ENCODE results near the gene DNAH7.

DNAH7 gene

GRCh38 chr2:195733831-195734230, 334.8 kb downstream of the DNAH7 start:
- no peak for DNase-seq (ENCODE audit: low spot score)
- in situ Hi-C loops (cut with MboI; ENCODE audit: low sequenced_read_pairs, unreplicated experiment), result no loop called here
- TF ChIP-seq CTCF (IDR thresholded peaks at IDR 0.05; ENCODE audit: borderline replicate concordance, control extremely low read depth, extremely low read depth, insufficient read depth, missing control alignments), result no peak

GRCh38 chr2:195732574-195732973, 336.1 kb downstream of the DNAH7 start:
- no peak for TF ChIP-seq CTCF (IDR thresholded peaks at IDR 0.05; ENCODE audit: borderline replicate concordance, control extremely low read depth, extremely low read depth, insufficient read depth, missing control alignments)
- no peak for DNase-seq (ENCODE audit: low spot score)

GRCh38 chr2:195730912-195731311, 337.7 kb downstream of the DNAH7 start:
- no peak for DNase-seq (ENCODE audit: low spot score)
- in situ Hi-C loops (cut with MboI; ENCODE audit: low sequenced_read_pairs, unreplicated experiment), result no loop called here
- TF ChIP-seq CTCF (IDR thresholded peaks at IDR 0.05; ENCODE audit: borderline replicate concordance, control extremely low read depth, extremely low read depth, insufficient read depth, missing control alignments), result no peak

More at GRCh38 chr2:195732574-195732973, 336.1 kb downstream of the DNAH7 start:
- in situ Hi-C loops (cut with MboI; ENCODE audit: low sequenced_read_pairs, unreplicated experiment), result no loop called here

- no peak for TF ChIP-seq CTCF (IDR thresholded peaks at IDR 0.05; ENCODE audit: borderline replicate concordance, control extremely low read depth, extremely low read depth, insufficient read depth, missing control alignments)
- in situ Hi-C loops (cut with MboI; ENCODE audit: low sequenced_read_pairs, unreplicated experiment), result no loop called here
- DNase-seq (ENCODE audit: low spot score), result no peak
Measured at GRCh38 chr2:195727106-195727505, 341.5 kb downstream of the DNAH7 start.

GRCh38 chr2:195722075-195722474, 346.6 kb downstream of the DNAH7 start:
- in situ Hi-C loops (cut with MboI; ENCODE audit: low sequenced_read_pairs, unreplicated experiment), result no loop called here
- TF ChIP-seq CTCF (IDR thresholded peaks at IDR 0.05; ENCODE audit: borderline replicate concordance, control extremely low read depth, extremely low read depth, insufficient read depth, missing control alignments), result no peak
- no peak for DNase-seq (ENCODE audit: low spot score)

- DNase-seq (ENCODE audit: low spot score), result no peak
- no peak for TF ChIP-seq CTCF (IDR thresholded peaks at IDR 0.05; ENCODE audit: borderline replicate concordance, control extremely low read depth, extremely low read depth, insufficient read depth, missing control alignments)
- in situ Hi-C loops (cut with MboI; ENCODE audit: low sequenced_read_pairs, unreplicated experiment), result no loop called here
Measured at GRCh38 chr2:195721042-195721441, 347.6 kb downstream of the DNAH7 start.

GRCh38 chr2:195716466-195716865, 352.2 kb downstream of the DNAH7 start:
- no peak for DNase-seq (ENCODE audit: low spot score)
- no peak for TF ChIP-seq CTCF (IDR thresholded peaks at IDR 0.05; ENCODE audit: borderline replicate concordance, control extremely low read depth, extremely low read depth, insufficient read depth, missing control alignments)
- in situ Hi-C loops (cut with MboI; ENCODE audit: low sequenced_read_pairs, unreplicated experiment), result no loop called here
